ENCODE data around the gene CLVS2. TPM values are rescaled to one million over a fixed set of nuclear protein-coding genes. Genes with fewer than 3 reads are reported as not detected.

The CLVS2 gene
- total and polyA plus RNA-seq, 4 experiments from 2014 or later = not detected

DNA sequence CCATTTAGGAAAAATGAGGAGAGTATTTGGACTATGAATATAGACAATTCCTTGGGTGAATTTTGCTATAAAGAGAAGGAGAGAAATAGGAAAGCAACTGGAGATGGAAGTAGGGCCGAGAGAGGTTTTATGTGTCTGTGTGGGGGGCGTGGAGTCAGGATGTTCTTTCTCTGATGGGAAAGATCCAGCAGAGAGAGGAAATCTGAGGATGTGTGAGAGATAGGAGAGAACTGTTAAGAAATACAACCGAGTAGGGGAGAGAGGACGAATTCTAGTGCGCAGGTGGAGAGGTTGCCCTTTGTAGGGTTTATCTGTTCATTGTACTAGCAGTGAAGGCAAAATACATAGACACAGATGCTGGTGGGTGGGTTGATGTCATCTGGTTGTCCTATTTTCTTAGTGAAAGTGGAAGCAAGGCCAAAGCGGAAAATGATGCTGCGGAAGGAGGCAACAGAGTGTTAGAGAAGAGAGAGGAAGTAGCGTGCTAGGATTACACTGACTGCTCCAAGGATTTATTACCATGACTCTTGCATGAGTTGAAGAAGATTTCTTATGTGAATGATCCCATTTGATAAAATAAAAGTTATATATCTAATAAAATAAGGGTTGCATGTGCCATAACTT lies 57.7 kb downstream of the CLVS2 start:
- no peak for DNase-seq
- Histone ChIP-seq H3K27me3 (ENCODE audit: insufficient read depth, low read length) (no peaks in the 10 kb centered on the region), H3K9me3 (ENCODE audit: control insufficient read depth in 1 of 2, low read length in 2 of 2) (no peaks in the 10 kb centered on the region), H3K4me1 (ENCODE audit: insufficient read depth, low read length) (no peaks in the 10 kb centered on the region), H3K27ac (ENCODE audit: low read depth, low read length) (no peak overlapping the region), H3K4me3 (ENCODE audit: low read length in 2 of 2) (no peak overlapping the region), H3K36me3 (ENCODE audit: insufficient read depth, low read length) (no peaks in the 10 kb centered on the region)
- H3K36me3 Mint-ChIP-seq = no peaks in the 10 kb centered on the region
- CTCF ChIA-PET (ENCODE audit: partially characterized antibody) = no interaction called here
- H3K27ac Mint-ChIP-seq = no peak overlapping the region
- H3K27me3 Mint-ChIP-seq = no peaks in the 10 kb centered on the region
- POLR2A ChIA-PET (ENCODE audit: partially characterized antibody) = no interaction called here
- H3K4me1 Mint-ChIP-seq = no peaks in the 10 kb centered on the region
- H3K4me3 Mint-ChIP-seq = no peak overlapping the region
- intact Hi-C loops (cut with micrococcal nuclease) = no loop called here
- peaks cover 0 to 4% (median 1%) of the 10 kb centered on the region in 8 donors for H3K9me3 Mint-ChIP-seq

DNA sequence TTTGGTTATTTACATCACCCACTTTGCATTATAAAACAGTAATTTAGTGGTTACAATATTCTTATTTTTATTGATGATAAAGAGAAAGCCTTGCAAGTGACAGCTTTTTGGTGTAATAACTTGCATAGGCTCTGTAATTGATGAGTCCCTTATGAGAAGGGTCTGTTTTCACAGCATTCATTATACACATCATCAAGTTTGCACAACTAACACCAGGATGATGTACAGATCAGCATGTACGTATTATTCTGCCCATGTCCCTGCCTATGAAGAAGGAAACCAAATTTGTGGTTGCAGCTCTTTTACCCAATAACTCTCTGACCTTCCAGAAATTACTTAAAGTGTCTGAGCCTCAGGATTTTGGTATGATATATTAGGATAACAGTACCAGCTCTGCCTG lies 59.2 kb downstream of the CLVS2 start:
- no peak for DNase-seq
- Mint-ChIP-seq H3K27me3 (no peaks in the 10 kb centered on the region), H3K4me3 (no peak overlapping the region), H3K4me1 (no peaks in the 10 kb centered on the region), H3K9me3 (peaks cover 0 to 4% (median 2%) of the 10 kb centered on the region in 8 donors), H3K27ac (no peak overlapping the region), H3K36me3 (no peaks in the 10 kb centered on the region)
- POLR2A ChIA-PET (ENCODE audit: partially characterized antibody) = no interaction called here
- CTCF ChIA-PET (ENCODE audit: partially characterized antibody) = no interaction called here
- intact Hi-C loops (cut with micrococcal nuclease) = no loop called here
- Histone ChIP-seq H3K4me3 (ENCODE audit: low read length in 2 of 2) (no peak overlapping the region), H3K36me3 (ENCODE audit: insufficient read depth, low read length) (no peaks in the 10 kb centered on the region), H3K27me3 (ENCODE audit: insufficient read depth, low read length) (no peaks in the 10 kb centered on the region), H3K4me1 (ENCODE audit: insufficient read depth, low read length) (no peaks in the 10 kb centered on the region), H3K9me3 (ENCODE audit: control insufficient read depth in 1 of 2, low read length in 2 of 2) (no peaks in the 10 kb centered on the region), H3K27ac (ENCODE audit: low read depth, low read length) (no peak overlapping the region)

GRCh38 chr6:123062670-123063069 lies 66.6 kb downstream of the CLVS2 start:
- H3K27ac ChIP-seq (ENCODE audit: low read depth, low read length) = no peak overlapping the region
- Mint-ChIP-seq H3K4me3 (no peak overlapping the region), H3K9me3 (peaks cover 0 to 6% (median under 1%) of the 10 kb centered on the region in 8 donors), H3K27me3 (no peaks in the 10 kb centered on the region), H3K27ac (no peak overlapping the region), H3K36me3 (no peaks in the 10 kb centered on the region), H3K4me1 (no peaks in the 10 kb centered on the region)
- ChIA-PET CTCF (ENCODE audit: partially characterized antibody) (no interaction called here), POLR2A (ENCODE audit: partially characterized antibody) (no interaction called here)
- H3K4me3 ChIP-seq (ENCODE audit: low read length in 2 of 2) = no peak overlapping the region
- H3K9me3 ChIP-seq (ENCODE audit: control insufficient read depth in 1 of 2, low read length in 2 of 2) = no peaks in the 10 kb centered on the region
- DNase-seq = no peak
- H3K4me1 ChIP-seq (ENCODE audit: insufficient read depth, low read length) = no peaks in the 10 kb centered on the region
- intact Hi-C loops (cut with micrococcal nuclease) = no loop called here
- H3K27me3 ChIP-seq (ENCODE audit: insufficient read depth, low read length) = no peaks in the 10 kb centered on the region
- no peaks in the 10 kb centered on the region for H3K36me3 ChIP-seq (ENCODE audit: insufficient read depth, low read length)

DNA sequence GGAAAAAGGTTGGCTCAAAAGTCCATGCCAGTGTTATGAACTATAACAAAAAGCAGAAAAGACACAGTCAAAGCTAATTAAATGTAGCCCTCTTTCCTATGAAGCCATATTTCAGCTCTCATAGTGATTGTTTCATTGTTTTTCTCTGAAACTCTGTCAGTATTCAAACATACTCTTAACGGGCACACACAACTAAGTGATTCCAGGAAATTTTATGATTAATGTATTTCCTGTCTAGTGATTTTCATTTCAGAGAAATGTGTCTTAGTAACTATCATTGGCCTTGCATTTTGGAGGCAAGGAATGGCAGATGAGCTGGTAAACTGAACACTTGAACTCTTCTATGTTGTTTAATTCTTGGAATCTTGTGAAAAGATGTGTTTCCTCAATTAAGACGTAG lies 68.0 kb downstream of the CLVS2 start:
- H3K27me3 ChIP-seq (ENCODE audit: insufficient read depth, low read length) = no peaks in the 10 kb centered on the region
- ChIA-PET CTCF (ENCODE audit: partially characterized antibody) (no interaction called here), POLR2A (ENCODE audit: partially characterized antibody) (no interaction called here)
- Mint-ChIP-seq H3K27me3 (no peaks in the 10 kb centered on the region), H3K27ac (no peak overlapping the region), H3K9me3 (peaks cover 0 to 6% (median 0%) of the 10 kb centered on the region in 8 donors), H3K4me1 (no peaks in the 10 kb centered on the region), H3K36me3 (no peaks in the 10 kb centered on the region), H3K4me3 (no peak overlapping the region)
- no peak for DNase-seq
- H3K9me3 ChIP-seq (ENCODE audit: control insufficient read depth in 1 of 2, low read length in 2 of 2) = no peaks in the 10 kb centered on the region
- H3K36me3 ChIP-seq (ENCODE audit: insufficient read depth, low read length) = no peaks in the 10 kb centered on the region
- no peaks in the 10 kb centered on the region for H3K4me1 ChIP-seq (ENCODE audit: insufficient read depth, low read length)
- intact Hi-C loops (cut with micrococcal nuclease) = no loop called here
- H3K27ac ChIP-seq (ENCODE audit: low read depth, low read length) = no peak overlapping the region
- no peak overlapping the region for H3K4me3 ChIP-seq (ENCODE audit: low read length in 2 of 2)

DNA sequence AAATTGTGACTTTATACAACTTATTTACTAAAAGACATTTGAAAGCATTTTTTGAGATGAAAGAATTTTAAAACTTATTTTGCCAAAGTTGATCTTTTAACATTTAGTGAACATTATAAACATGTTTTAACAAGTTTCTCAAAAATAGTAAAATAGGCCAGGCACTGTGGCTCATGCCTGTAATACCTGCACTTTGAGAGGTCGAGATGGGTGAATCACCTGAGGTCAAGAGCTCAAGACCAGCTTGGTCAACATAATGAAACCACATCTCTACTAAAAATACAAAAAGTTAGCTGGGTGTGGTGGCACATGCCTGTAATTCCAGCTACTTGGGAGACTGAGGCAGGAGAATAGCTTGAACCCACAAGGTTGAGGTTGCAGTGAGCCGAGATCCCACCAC lies 78.6 kb downstream of the CLVS2 start:
- Histone ChIP-seq H3K36me3 (ENCODE audit: insufficient read depth, low read length) (no peaks in the 10 kb centered on the region), H3K27me3 (ENCODE audit: insufficient read depth, low read length) (no peaks in the 10 kb centered on the region), H3K4me1 (ENCODE audit: insufficient read depth, low read length) (no peaks in the 10 kb centered on the region), H3K9me3 (ENCODE audit: control insufficient read depth in 1 of 2, low read length in 2 of 2) (no peaks in the 10 kb centered on the region), H3K27ac (ENCODE audit: low read depth, low read length) (no peak overlapping the region), H3K4me3 (ENCODE audit: low read length in 2 of 2) (no peak overlapping the region)
- H3K27ac Mint-ChIP-seq = no peak overlapping the region
- ChIA-PET CTCF (ENCODE audit: partially characterized antibody) (no interaction called here), POLR2A (ENCODE audit: partially characterized antibody) (no interaction called here)
- no peaks in the 10 kb centered on the region for H3K4me1 Mint-ChIP-seq
- no peak overlapping the region for H3K4me3 Mint-ChIP-seq
- no peaks in the 10 kb centered on the region for H3K36me3 Mint-ChIP-seq
- intact Hi-C loops (cut with micrococcal nuclease) = no loop called here
- DNase-seq = no peak
- H3K27me3 Mint-ChIP-seq = no peaks in the 10 kb centered on the region
- peaks cover 0 to 5% (median under 1%) of the 10 kb centered on the region in 8 donors for H3K9me3 Mint-ChIP-seq

- CTCF ChIA-PET (ENCODE audit: partially characterized antibody) = no interaction called here
- POLR2A ChIA-PET (ENCODE audit: partially characterized antibody) = no interaction called here
Measured at GRCh38 chr6:123085403-123085802, 89.4 kb downstream of the CLVS2 start.

GRCh38 chr6:123089226-123089625 lies 93.2 kb downstream of the CLVS2 start:
- Mint-ChIP-seq H3K9me3 (peaks cover 0 to 2% (median 0%) of the 10 kb centered on the region in 8 donors), H3K36me3 (no peaks in the 10 kb centered on the region), H3K27ac (no peak overlapping the region), H3K4me3 (no peak overlapping the region), H3K4me1 (no peaks in the 10 kb centered on the region), H3K27me3 (no peaks in the 10 kb centered on the region)
- ChIA-PET POLR2A (ENCODE audit: partially characterized antibody) (no interaction called here), CTCF (ENCODE audit: partially characterized antibody) (no interaction called here)
- H3K27me3 ChIP-seq (ENCODE audit: insufficient read depth, low read length) = no peaks in the 10 kb centered on the region
- DNase-seq = no peak
- H3K36me3 ChIP-seq (ENCODE audit: insufficient read depth, low read length) = no peaks in the 10 kb centered on the region
- no peaks in the 10 kb centered on the region for H3K9me3 ChIP-seq (ENCODE audit: control insufficient read depth in 1 of 2, low read length in 2 of 2)
- H3K4me1 ChIP-seq (ENCODE audit: insufficient read depth, low read length) = no peaks in the 10 kb centered on the region
- H3K27ac ChIP-seq (ENCODE audit: low read depth, low read length) = no peak overlapping the region
- H3K4me3 ChIP-seq (ENCODE audit: low read length in 2 of 2) = no peak overlapping the region
- intact Hi-C loops (cut with micrococcal nuclease) = no loop called here

More at GRCh38 chr6:123085403-123085802, 89.4 kb downstream of the CLVS2 start:
- no peak for DNase-seq
- Mint-ChIP-seq H3K4me3 (no peak overlapping the region), H3K4me1 (no peaks in the 10 kb centered on the region), H3K36me3 (no peaks in the 10 kb centered on the region), H3K27ac (no peak overlapping the region), H3K27me3 (no peaks in the 10 kb centered on the region), H3K9me3 (peaks cover 0 to 6% (median 4%) of the 10 kb centered on the region in 8 donors)
- Histone ChIP-seq H3K36me3 (ENCODE audit: insufficient read depth, low read length) (no peaks in the 10 kb centered on the region), H3K27ac (ENCODE audit: low read depth, low read length) (no peak overlapping the region), H3K9me3 (ENCODE audit: control insufficient read depth in 1 of 2, low read length in 2 of 2) (no peaks in the 10 kb centered on the region), H3K4me3 (ENCODE audit: low read length in 2 of 2) (no peak overlapping the region), H3K27me3 (ENCODE audit: insufficient read depth, low read length) (no peaks in the 10 kb centered on the region), H3K4me1 (ENCODE audit: insufficient read depth, low read length) (no peaks in the 10 kb centered on the region)
- intact Hi-C loops (cut with micrococcal nuclease) = no loop called here
